Measurements from ENCODE around the gene WDR70.
"Not testable (repeated sequence)": the region's sequence is repeated elsewhere in the genome, so short reads cannot be mapped to it uniquely, and the experiment has no call there.

Gene WDR70

GRCh38 chr5:37415456-37415855 lies 36.3 kb downstream of the WDR70 start:
- H3K36me3 ChIP-seq (ENCODE audit: insufficient read depth, low read length); H3K4me3 ChIP-seq (ENCODE audit: low read length); H3K27me3 ChIP-seq (ENCODE audit: control insufficient read depth, insufficient read depth, low read length); H3K4me2 ChIP-seq (ENCODE audit: low read length); H3K9ac ChIP-seq (ENCODE audit: low read depth, low read length); H3K9me3 ChIP-seq (replicated peaks; ENCODE audit: low read length); H3K4me1 ChIP-seq (ENCODE audit: control insufficient read depth, insufficient read depth, low read length): not testable (repeated sequence)

DNA sequence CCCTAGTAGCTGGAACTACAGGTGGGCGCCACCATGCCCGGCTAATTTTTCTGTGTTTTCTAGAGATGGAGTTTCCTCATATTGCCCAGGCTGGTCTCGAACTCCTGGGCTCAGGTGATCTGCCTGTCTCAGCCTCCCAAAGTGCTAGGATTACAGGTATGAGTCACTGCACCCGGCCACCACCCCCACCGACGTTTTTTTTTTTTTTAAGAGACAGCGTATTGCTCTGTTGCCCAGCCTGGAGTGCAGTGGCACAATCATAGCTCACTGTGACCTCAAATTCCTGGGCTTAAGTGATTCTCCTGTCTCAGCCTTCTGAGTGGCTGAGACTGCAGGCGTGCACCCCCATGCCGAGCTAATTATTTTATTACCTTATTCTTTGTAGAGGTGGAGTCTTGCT lies 38.2 kb downstream of the WDR70 start:
- Histone ChIP-seq H3K4me1 (ENCODE audit: control insufficient read depth, insufficient read depth, low read length) (no peaks in the 10 kb centered on the region), H3K9ac (ENCODE audit: low read depth, low read length) (no peak overlapping the region), H3K9me3 (replicated peaks; ENCODE audit: low read length) (no peaks in the 10 kb centered on the region), H3K36me3 (ENCODE audit: insufficient read depth, low read length) (no peaks in the 10 kb centered on the region), H3K4me2 (ENCODE audit: low read length) (no peak overlapping the region), H3K4me3 (ENCODE audit: low read length) (no peak overlapping the region), H3K27me3 (ENCODE audit: control insufficient read depth, insufficient read depth, low read length) (no peaks in the 10 kb centered on the region)

GRCh38 chr5:37424441-37424840 lies 45.3 kb downstream of the WDR70 start:
- Histone ChIP-seq H3K9ac (ENCODE audit: low read depth, low read length) (no peak overlapping the region), H3K4me2 (ENCODE audit: low read length) (no peak overlapping the region), H3K9me3 (replicated peaks; ENCODE audit: low read length) (no peaks in the 10 kb centered on the region), H3K4me1 (ENCODE audit: control insufficient read depth, insufficient read depth, low read length) (no peaks in the 10 kb centered on the region), H3K36me3 (ENCODE audit: insufficient read depth, low read length) (no peaks in the 10 kb centered on the region), H3K4me3 (ENCODE audit: low read length) (no peak overlapping the region), H3K27me3 (ENCODE audit: control insufficient read depth, insufficient read depth, low read length) (no peaks in the 10 kb centered on the region)

DNA sequence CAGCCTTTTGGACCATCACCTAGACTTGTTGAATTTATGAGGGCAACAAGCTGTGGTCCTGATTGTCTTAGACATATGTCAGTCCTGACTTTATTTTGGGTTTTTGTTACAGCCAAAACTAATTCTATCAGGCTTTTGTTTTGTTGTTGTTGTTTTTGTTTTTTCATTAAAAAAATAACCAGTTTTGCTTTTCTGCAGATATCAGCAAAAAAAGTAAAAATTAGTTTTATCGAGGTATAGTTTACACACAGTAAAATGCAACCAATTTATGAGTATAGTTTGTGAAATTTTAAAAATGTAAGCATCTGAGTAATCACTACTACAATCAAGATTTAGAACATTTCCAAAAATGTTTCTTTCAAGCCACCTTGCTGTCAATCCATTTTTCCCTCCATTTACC lies 48.9 kb downstream of the WDR70 start:
- Histone ChIP-seq H3K4me3 (ENCODE audit: low read length) (no peak overlapping the region), H3K27me3 (ENCODE audit: control insufficient read depth, insufficient read depth, low read length) (no peaks in the 10 kb centered on the region), H3K4me2 (ENCODE audit: low read length) (no peak overlapping the region), H3K4me1 (ENCODE audit: control insufficient read depth, insufficient read depth, low read length) (no peaks in the 10 kb centered on the region), H3K9me3 (replicated peaks; ENCODE audit: low read length) (no peaks in the 10 kb centered on the region), H3K36me3 (ENCODE audit: insufficient read depth, low read length) (no peaks in the 10 kb centered on the region), H3K9ac (ENCODE audit: low read depth, low read length) (no peak overlapping the region)

- no peaks in the 10 kb centered on the region for H3K27me3 ChIP-seq (ENCODE audit: control insufficient read depth, insufficient read depth, low read length)
- H3K9me3 ChIP-seq (replicated peaks; ENCODE audit: low read length): no peaks in the 10 kb centered on the region
- no peak overlapping the region for H3K4me2 ChIP-seq (ENCODE audit: low read length)
- no peaks in the 10 kb centered on the region for H3K4me1 ChIP-seq (ENCODE audit: control insufficient read depth, insufficient read depth, low read length)
- H3K36me3 ChIP-seq (ENCODE audit: insufficient read depth, low read length): no peaks in the 10 kb centered on the region
- no peak overlapping the region for H3K9ac ChIP-seq (ENCODE audit: low read depth, low read length)
- H3K4me3 ChIP-seq (ENCODE audit: low read length): no peak overlapping the region
These were observed 56.1 kb downstream of the WDR70 start for GRCh38 chr5:37435261-37435660.

GRCh38 chr5:37436146-37436934 lies 57.2 kb downstream of the WDR70 start:
- Histone ChIP-seq H3K4me2 (ENCODE audit: low read length) (no peak overlapping the region), H3K4me3 (ENCODE audit: low read length) (no peak overlapping the region), H3K9ac (ENCODE audit: low read depth, low read length) (no peak overlapping the region), H3K4me1 (ENCODE audit: control insufficient read depth, insufficient read depth, low read length) (no peaks in the 10 kb centered on the region), H3K9me3 (replicated peaks; ENCODE audit: low read length) (no peaks in the 10 kb centered on the region), H3K36me3 (ENCODE audit: insufficient read depth, low read length) (no peaks in the 10 kb centered on the region), H3K27me3 (ENCODE audit: control insufficient read depth, insufficient read depth, low read length) (no peaks in the 10 kb centered on the region)

DNA sequence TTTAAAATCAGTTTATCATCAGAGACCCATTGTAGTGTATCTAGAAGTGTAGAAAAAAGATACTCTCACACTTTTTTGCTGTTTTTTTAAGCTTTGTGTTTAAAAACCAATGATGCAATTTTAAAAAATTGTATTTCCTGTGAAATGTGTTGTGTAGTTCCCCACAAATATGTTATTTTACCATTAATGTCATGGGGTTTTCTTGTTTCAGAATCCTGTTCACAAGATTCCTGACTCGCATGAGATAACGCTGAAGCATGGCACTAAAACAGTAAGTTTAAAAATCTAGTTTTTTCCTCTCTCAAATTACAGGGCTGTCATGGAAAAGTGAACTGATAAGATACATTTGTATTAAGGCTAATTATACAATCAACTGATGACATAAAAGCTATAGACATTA lies 58.6 kb downstream of the WDR70 start:
- H3K9me3 ChIP-seq (replicated peaks; ENCODE audit: low read length): no peaks in the 10 kb centered on the region
- H3K4me1 ChIP-seq (ENCODE audit: control insufficient read depth, insufficient read depth, low read length): no peaks in the 10 kb centered on the region
- H3K27me3 ChIP-seq (ENCODE audit: control insufficient read depth, insufficient read depth, low read length): no peaks in the 10 kb centered on the region
- no peak overlapping the region for H3K9ac ChIP-seq (ENCODE audit: low read depth, low read length)
- H3K4me2 ChIP-seq (ENCODE audit: low read length): no peak overlapping the region
- H3K4me3 ChIP-seq (ENCODE audit: low read length): no peak overlapping the region
- H3K36me3 ChIP-seq (ENCODE audit: insufficient read depth, low read length): no peaks in the 10 kb centered on the region

DNA sequence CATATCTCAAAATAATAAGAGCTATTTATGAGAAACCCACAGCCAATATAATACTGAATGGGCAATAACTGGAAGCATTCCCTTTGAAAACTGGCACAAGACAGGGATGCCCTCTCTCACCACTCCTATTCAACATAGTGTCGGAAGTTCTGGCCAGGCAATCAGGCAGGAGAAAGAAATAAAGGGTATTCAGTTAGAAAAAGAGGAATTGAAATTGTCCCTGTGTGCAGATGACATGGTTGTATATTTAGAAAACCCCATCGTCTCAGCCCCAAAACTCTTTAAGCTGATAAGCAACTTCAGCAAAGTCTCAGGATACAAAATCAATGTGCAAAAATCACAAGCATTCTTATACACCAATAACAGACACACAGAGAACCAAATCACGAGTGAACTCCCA lies 66.7 kb downstream of the WDR70 start:
- not testable (repeated sequence) for H3K4me2 ChIP-seq (ENCODE audit: low read length); H3K9ac ChIP-seq (ENCODE audit: low read depth, low read length); H3K4me3 ChIP-seq (ENCODE audit: low read length); H3K27me3 ChIP-seq (ENCODE audit: control insufficient read depth, insufficient read depth, low read length); H3K9me3 ChIP-seq (replicated peaks; ENCODE audit: low read length); H3K36me3 ChIP-seq (ENCODE audit: insufficient read depth, low read length); H3K4me1 ChIP-seq (ENCODE audit: control insufficient read depth, insufficient read depth, low read length)

DNA sequence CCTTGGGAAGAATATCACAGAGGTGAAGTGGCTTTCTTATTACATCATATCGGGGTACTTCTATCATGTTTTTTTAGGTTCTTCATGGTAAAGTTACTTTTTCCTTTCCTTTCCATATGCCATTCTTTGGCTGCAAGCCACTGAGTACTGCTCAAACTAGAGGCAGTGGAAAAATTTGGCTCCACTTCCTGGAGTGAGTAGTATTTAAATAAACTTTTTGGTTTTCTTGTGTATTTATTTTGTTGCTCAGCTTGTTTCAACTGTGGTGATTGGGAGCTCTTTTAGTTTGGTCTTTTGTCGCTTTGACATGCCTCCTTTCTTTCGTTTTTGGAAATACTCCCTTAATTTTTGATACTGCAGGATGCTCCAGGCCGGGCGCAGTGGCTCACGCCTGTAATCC lies 69.8 kb downstream of the WDR70 start:
- no peaks in the 10 kb centered on the region for H3K27me3 ChIP-seq (ENCODE audit: control insufficient read depth, insufficient read depth, low read length)
- H3K9me3 ChIP-seq (replicated peaks; ENCODE audit: low read length): no peaks in the 10 kb centered on the region
- H3K4me3 ChIP-seq (ENCODE audit: low read length): no peak overlapping the region
- no peaks in the 10 kb centered on the region for H3K4me1 ChIP-seq (ENCODE audit: control insufficient read depth, insufficient read depth, low read length)
- H3K4me2 ChIP-seq (ENCODE audit: low read length): no peak overlapping the region
- peaks cover 10% of the 10 kb centered on the region for H3K36me3 ChIP-seq (ENCODE audit: insufficient read depth, low read length)
- no peak overlapping the region for H3K9ac ChIP-seq (ENCODE audit: low read depth, low read length)

- not testable (repeated sequence) for H3K4me3 ChIP-seq (ENCODE audit: low read length); H3K4me1 ChIP-seq (ENCODE audit: control insufficient read depth, insufficient read depth, low read length); H3K9me3 ChIP-seq (replicated peaks; ENCODE audit: low read length); H3K27me3 ChIP-seq (ENCODE audit: control insufficient read depth, insufficient read depth, low read length); H3K36me3 ChIP-seq (ENCODE audit: insufficient read depth, low read length); H3K4me2 ChIP-seq (ENCODE audit: low read length); H3K9ac ChIP-seq (ENCODE audit: low read depth, low read length)
These were observed 72.9 kb downstream of the WDR70 start for GRCh38 chr5:37451991-37452390.

- not testable (repeated sequence) for H3K9ac ChIP-seq (ENCODE audit: low read depth, low read length); H3K4me3 ChIP-seq (ENCODE audit: low read length); H3K4me1 ChIP-seq (ENCODE audit: control insufficient read depth, insufficient read depth, low read length); H3K27me3 ChIP-seq (ENCODE audit: control insufficient read depth, insufficient read depth, low read length); H3K36me3 ChIP-seq (ENCODE audit: insufficient read depth, low read length); H3K4me2 ChIP-seq (ENCODE audit: low read length); H3K9me3 ChIP-seq (replicated peaks; ENCODE audit: low read length)
These were observed 74.1 kb downstream of the WDR70 start for GRCh38 chr5:37453252-37453651.

- not testable (repeated sequence) for H3K4me3 ChIP-seq (ENCODE audit: low read length); H3K36me3 ChIP-seq (ENCODE audit: insufficient read depth, low read length); H3K9ac ChIP-seq (ENCODE audit: low read depth, low read length); H3K4me1 ChIP-seq (ENCODE audit: control insufficient read depth, insufficient read depth, low read length); H3K9me3 ChIP-seq (replicated peaks; ENCODE audit: low read length); H3K27me3 ChIP-seq (ENCODE audit: control insufficient read depth, insufficient read depth, low read length)
- H3K4me2 ChIP-seq (ENCODE audit: low read length): peak overlapping the region; percentile 28
These were observed 75.4 kb downstream of the WDR70 start for GRCh38 chr5:37454402-37455055.
